Gastroesophageal sphincter (tissue), 4 donors: Measurements from ENCODE around the gene WDR5. TPM values are rescaled to one million over a fixed set of nuclear protein-coding genes. Genes with fewer than 3 reads are reported as not detected.

Source experiments
- ATAC-seq: fragments of 150-250 bp; one replicate; pipeline ENCODE4 v1.9.1; 2016; ENCODE audit warnings: mild to moderate bottlenecking, moderate library complexity
- H3K27ac ChIP-seq, 4 donors: fragments of 200-600 bp; sonication (generic) in 3 of 4; 1 replicate in 3 of 4; 2 replicates in 1 of 4; pipeline ENCODE4 v1.5.1; 2016 to 2019
- H3K27me3 ChIP-seq: fragments of 200-600 bp; sonication (generic); one replicate; pipeline ENCODE4 v1.5.1; 2019
- H3K36me3 ChIP-seq, 2 donors: fragments of 200-600 bp; sonication (generic); one replicate each; pipeline ENCODE4 v1.5.1; 2019; ENCODE audit warnings: control low read depth in 1 of 2
- H3K4me1 ChIP-seq, 3 donors: fragments of 200-600 bp; sonication (generic); 1 replicate in 2 of 3; 2 replicates in 1 of 3; pipeline ENCODE4 v1.5.1; 2016 to 2019; ENCODE audit warnings: control low read depth in 2 of 3
- H3K4me3 ChIP-seq, 2 donors: fragments of 200-600 bp; sonication (generic); one replicate each; pipeline ENCODE4 v1.5.1; 2019; ENCODE audit warnings: mild to moderate bottlenecking in 1 of 2, moderate library complexity in 1 of 2
- H3K9me3 ChIP-seq, 3 donors: fragments of 200-600 bp; sonication (generic); one replicate each; pipeline ENCODE4 v1.5.1; 2017 to 2019; ENCODE audit warnings: control low read depth in 2 of 3
- EP300 ChIP-seq: sonication (generic); formaldehyde crosslinking; IDR thresholded peaks from one replicate; pipeline ENCODE4 v1.6.1; 2017; ENCODE audit warnings: antibody characterized with exemption, mild to moderate bottlenecking
- POLR2A ChIP-seq, 2 donors: fragments of 450-650 bp; IDR thresholded peaks; one replicate each; pipeline ENCODE4 v1.6.1; 2017; ENCODE audit warnings: antibody characterized with exemption in 2 of 2, mild to moderate bottlenecking in 2 of 2, moderate library complexity in 1 of 2
- POLR2AphosphoS5 ChIP-seq: sonication (generic); formaldehyde crosslinking; IDR thresholded peaks from one replicate; pipeline ENCODE4 v1.6.1; 2017; ENCODE audit warnings: antibody characterized with exemption
- WGBS, 2 donors: methylation state at CpG; one replicate each; pipeline ENCODE4 v1.1.5; 2018; ENCODE audit warnings: low coverage in 1 of 2; 5-methylcytosine and 5-hydroxymethylcytosine counted together
- total RNA-seq, 4 donors: library from RNA; depleted of rRNA; stranded (reverse); fragments of >200 nt; gene quantifications; one replicate each; pipeline ENCODE4 v1.1.0, GENCODE V29; 2016
- TF ChIP-seq, protein P1 (sequence below), 4 experiments: fragments of 200-600 bp in 2 of 4; fragments of 450-650 bp in 2 of 4; sonication (generic) in 1 of 4; IDR thresholded peaks; one replicate each; pipeline ENCODE4 v1.5.1; 2017 to 2019; ENCODE audit warnings: antibody characterized with exemption in 4 of 4, mild to moderate bottlenecking in 2 of 4, moderate library complexity in 2 of 4

Gene WDR5
- total RNA-seq, 4 donors from 2014 or later, result 16.4 to 30.2 (median 24.8) TPM

DNA sequence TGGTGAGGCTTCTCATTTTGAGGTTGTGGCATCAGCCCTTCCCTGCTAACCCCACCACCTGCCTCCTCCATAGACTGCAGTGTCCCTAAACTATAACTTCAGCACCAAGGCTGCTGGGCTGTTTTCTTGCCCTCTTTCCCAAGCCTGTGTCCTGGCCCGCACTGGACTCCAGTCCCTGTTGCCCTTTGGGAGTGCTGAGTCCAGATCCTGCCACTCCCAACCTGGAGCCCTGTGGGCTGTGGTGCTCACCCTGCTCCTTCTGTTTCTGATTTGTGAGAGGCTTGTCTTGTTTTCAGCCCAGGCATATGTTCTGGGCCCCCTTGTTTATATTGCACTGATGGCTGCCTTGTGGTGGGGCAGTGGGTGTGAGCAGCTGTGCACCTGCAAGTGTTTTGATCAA, 68.2 kb downstream of the WDR5 start:
- Histone ChIP-seq H3K36me3 (no peaks in the 10 kb centered on the region), H3K4me3 (no peak overlapping the region), H3K27me3 (no peaks in the 10 kb centered on the region), H3K27ac (no peak overlapping the region), H3K4me1 (peaks cover 0 to 32% (median 6%) of the 10 kb centered on the region in 3 donors), H3K9me3 (peaks cover 0 to 34% (median 0%) of the 10 kb centered on the region in 3 donors)
- no peak for TF ChIP-seq POLR2A (IDR thresholded peaks at IDR 0.05)
- no peak for TF ChIP-seq POLR2AphosphoS5
- TF ChIP-seq EP300, result no peak
- TF ChIP-seq, protein P1, sequence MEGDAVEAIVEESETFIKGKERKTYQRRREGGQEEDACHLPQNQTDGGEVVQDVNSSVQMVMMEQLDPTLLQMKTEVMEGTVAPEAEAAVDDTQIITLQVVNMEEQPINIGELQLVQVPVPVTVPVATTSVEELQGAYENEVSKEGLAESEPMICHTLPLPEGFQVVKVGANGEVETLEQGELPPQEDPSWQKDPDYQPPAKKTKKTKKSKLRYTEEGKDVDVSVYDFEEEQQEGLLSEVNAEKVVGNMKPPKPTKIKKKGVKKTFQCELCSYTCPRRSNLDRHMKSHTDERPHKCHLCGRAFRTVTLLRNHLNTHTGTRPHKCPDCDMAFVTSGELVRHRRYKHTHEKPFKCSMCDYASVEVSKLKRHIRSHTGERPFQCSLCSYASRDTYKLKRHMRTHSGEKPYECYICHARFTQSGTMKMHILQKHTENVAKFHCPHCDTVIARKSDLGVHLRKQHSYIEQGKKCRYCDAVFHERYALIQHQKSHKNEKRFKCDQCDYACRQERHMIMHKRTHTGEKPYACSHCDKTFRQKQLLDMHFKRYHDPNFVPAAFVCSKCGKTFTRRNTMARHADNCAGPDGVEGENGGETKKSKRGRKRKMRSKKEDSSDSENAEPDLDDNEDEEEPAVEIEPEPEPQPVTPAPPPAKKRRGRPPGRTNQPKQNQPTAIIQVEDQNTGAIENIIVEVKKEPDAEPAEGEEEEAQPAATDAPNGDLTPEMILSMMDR (IDR thresholded peaks at IDR 0.05), result no peak
- 80% methylated on average over 1 of the region's 1 CpG for WGBS, 2 donors
- no peak for ATAC-seq

- ATAC-seq, result no peak
- TF ChIP-seq, protein P1 (IDR thresholded peaks at IDR 0.05), result no peak
- no peak for TF ChIP-seq EP300
- no peak for TF ChIP-seq POLR2AphosphoS5
- TF ChIP-seq POLR2A (IDR thresholded peaks at IDR 0.05), result no peak
- WGBS, 2 donors, result 28 to 58% methylated on average over 3 to 10 of the region's 15 CpGs
- H3K9me3 ChIP-seq, result peaks cover 0 to 34% (median 0%) of the 10 kb centered on the region in 3 donors
- no peaks in the 10 kb centered on the region for H3K36me3 ChIP-seq
- no peaks in the 10 kb centered on the region for H3K27me3 ChIP-seq
- H3K27ac ChIP-seq, result peak overlapping the region in 2 of 4 donors; percentile 17 to 43
- H3K4me1 ChIP-seq, result peaks cover 0 to 39% (median 6%) of the 10 kb centered on the region in 3 donors
- no peak overlapping the region for H3K4me3 ChIP-seq
These were observed 69.2 kb downstream of the WDR5 start for GRCh38 chr9:134204991-134205578.

DNA sequence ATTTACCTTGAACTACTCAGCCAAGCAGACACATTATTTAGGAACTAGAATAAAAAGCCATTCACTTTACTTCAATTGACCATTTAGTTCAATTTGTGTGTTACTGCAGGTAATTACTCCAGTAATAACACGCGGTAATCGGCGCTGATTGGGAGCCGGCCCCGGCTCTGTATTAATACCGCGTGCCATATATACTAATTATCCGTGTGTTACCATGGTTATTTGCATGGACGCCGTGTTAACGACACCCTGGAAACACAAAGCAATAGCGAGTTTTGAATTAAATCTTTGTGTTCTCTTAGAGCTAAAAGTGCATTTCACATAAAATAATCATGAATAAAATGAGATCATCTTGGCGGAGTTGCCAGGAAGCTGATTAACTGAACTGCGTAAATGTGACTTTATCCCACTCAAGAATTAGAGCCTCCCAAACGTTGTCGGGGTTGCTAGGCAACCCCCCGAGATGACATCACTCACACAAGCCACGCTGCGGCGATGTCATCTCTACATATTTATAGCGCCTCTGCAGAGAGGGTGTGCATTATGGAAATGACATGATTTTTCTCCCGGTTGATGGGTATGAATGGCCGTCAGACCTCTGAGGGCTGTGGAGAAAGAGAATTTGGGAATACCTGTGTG, 69.9 kb downstream of the WDR5 start:
- Histone ChIP-seq H3K4me1 (peaks cover 0 to 47% (median 10%) of the 10 kb centered on the region in 3 donors), H3K36me3 (no peaks in the 10 kb centered on the region), H3K9me3 (peaks cover 0 to 32% (median 0%) of the 10 kb centered on the region in 3 donors), H3K27me3 (no peaks in the 10 kb centered on the region), H3K4me3 (no peak overlapping the region), H3K27ac (peak overlapping the region in 2 of 4 donors; percentile 42 to 43)
- WGBS, 2 donors, result 40 to 64% methylated on average over 19 to 22 of the region's 24 CpGs
- peak; percentile 60 for TF ChIP-seq POLR2AphosphoS5
- no peak for TF ChIP-seq POLR2A (IDR thresholded peaks at IDR 0.05)
- ATAC-seq, result peak; percentile 71

GRCh38 chr9:134206311-134207300, 70.7 kb downstream of the WDR5 start:
- Histone ChIP-seq H3K4me1 (peaks cover 0 to 55% (median 10%) of the 10 kb centered on the region in 3 donors), H3K4me3 (no peak overlapping the region), H3K27me3 (no peaks in the 10 kb centered on the region), H3K9me3 (peaks cover 0 to 24% (median 0%) of the 10 kb centered on the region in 3 donors), H3K36me3 (no peaks in the 10 kb centered on the region), H3K27ac (peak overlapping the region in 2 of 4 donors; percentile 18 to 42)
- ATAC-seq, result no peak
- no peak for TF ChIP-seq POLR2A (IDR thresholded peaks at IDR 0.05)
- TF ChIP-seq EP300, result no peak
- TF ChIP-seq POLR2AphosphoS5, result no peak
- TF ChIP-seq, protein P1 (IDR thresholded peaks at IDR 0.05), result no peak
- 85 to 88% methylated on average over 8 to 10 of the region's 20 CpGs for WGBS, 2 donors

GRCh38 chr9:134208310-134208841, 72.5 kb downstream of the WDR5 start:
- Histone ChIP-seq H3K9me3 (peaks cover 0 to 17% (median 0%) of the 10 kb centered on the region in 3 donors), H3K27ac (no peak overlapping the region), H3K4me3 (no peak overlapping the region), H3K27me3 (no peaks in the 10 kb centered on the region), H3K36me3 (no peaks in the 10 kb centered on the region), H3K4me1 (peaks cover 0 to 58% (median 10%) of the 10 kb centered on the region in 3 donors)
- TF ChIP-seq, protein P1 (IDR thresholded peaks at IDR 0.05), result no peak
- no peak for TF ChIP-seq EP300
- peak; percentile 69 for TF ChIP-seq POLR2AphosphoS5
- WGBS, 2 donors, result 71 to 73% methylated on average over 14 to 19 of the region's 19 CpGs
- no peak for ATAC-seq
